HS-27A (cell line): ENCODE measurements around the gene FOSL1.

ENCODE experiments used
- DNase-seq: peaks from one replicate; pipeline ENCODE4 v3.0.0-alpha.2; 2012; ENCODE audit warnings: low read depth, missing footprints

FOSL1 gene

GRCh38 chr11:65919573-65920371, 19.6 kb upstream of the FOSL1 start:
- DNase-seq = no peak

DNA sequence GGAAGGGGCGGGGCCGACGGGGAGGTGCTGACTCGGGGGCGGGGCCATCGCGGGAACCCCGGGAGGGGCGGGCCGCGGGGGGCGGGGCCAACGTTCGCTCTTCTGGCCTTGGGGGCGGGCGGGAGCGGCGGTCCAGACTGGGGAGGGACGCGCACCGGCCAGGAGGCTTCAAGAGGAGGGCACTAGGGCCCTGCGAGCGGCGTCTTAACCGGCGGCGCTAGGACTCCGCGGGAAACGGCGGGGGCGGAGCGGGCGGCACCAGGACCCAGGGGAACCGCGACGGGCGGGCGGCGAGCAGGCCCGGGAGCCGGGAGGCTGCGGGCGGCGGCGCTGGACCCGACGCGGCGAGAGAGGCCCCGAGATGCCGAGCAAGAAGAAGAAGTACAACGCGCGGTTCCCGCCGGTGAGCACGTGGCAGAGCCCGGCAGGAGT, 19.0 kb upstream of the FOSL1 start, which contains the start of gene DRAP1:
Gene DRAP1, plus strand, starts transcription at position 286 of the 432 bp plus-strand sequence. Its CDS starts 76 bp downstream, at position 362.
- peak; percentile 87 for DNase-seq

- no peak for DNase-seq
Measured at GRCh38 chr11:65918211-65919140, 18.3 kb upstream of the FOSL1 start, which contains the start of gene C11orf68. C11orf68 (minus strand) TSS chr11:65919062; CDS start chr11:65919031, 31 bp downstream.

DNA sequence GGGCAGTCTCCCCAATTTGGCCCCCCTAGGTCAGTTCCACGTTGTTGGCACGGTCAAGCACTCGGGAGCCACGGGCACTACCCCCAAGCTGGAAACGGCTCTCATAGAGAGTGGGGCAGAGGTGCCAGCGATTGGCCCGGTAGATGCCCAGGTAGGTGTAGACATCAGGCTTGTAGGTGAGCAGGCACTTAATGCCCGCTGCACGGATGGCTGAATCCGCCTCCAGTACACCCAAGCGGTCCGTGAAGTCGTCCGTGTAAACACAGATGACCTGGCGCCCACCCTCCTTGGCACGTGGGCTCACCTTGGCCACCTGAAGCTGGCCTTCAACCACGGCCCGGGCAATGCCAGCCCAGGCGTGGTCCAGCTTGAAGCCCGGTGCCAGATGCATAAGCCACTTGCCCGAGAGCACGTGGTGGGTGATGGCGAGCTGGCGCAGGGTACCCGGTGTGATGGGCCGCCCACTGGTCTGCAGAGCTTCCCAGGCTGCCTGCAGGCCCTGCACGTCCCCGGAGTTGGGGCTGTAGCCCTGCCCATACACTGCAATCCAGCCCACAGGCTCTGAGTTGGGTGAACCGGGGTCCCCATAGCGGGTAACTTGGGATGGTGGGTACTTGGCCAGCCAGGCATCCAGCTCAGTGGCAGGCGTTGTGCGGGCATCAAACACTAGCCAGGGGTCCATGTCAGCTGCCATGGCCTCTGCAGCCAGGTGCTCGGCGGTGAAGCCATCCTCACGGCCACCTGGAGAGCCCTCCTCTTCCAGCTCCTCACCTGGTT, 17.4 kb upstream of the FOSL1 start:
- DNase-seq = no peak

GRCh38 chr11:65917077-65917433, 16.9 kb upstream of the FOSL1 start:
- DNase-seq = no peak

DNA sequence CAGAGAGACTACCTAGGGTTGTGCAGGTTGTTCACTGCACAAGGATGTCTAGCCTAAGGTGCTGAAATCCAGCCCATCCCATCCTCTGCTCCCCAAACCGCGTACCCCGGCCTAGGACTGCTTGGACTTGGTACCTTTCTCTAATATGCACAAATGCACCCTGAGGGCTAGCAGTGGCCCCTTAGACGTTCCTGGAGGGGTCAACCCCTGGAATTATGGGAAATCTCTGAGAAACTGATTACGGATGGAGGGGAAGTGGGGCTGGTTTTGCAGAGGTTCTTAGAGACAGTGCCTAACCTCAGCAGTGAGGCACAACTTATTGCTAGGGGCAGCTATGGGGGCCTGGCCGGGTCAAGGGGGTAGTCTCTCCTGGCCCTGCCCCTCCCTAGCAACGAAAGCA, 16.2 kb upstream of the FOSL1 start:
- DNase-seq = no peak

- DNase-seq = peak; percentile 99
Measured at GRCh38 chr11:65915821-65916251, 15.6 kb upstream of the FOSL1 start.

DNA sequence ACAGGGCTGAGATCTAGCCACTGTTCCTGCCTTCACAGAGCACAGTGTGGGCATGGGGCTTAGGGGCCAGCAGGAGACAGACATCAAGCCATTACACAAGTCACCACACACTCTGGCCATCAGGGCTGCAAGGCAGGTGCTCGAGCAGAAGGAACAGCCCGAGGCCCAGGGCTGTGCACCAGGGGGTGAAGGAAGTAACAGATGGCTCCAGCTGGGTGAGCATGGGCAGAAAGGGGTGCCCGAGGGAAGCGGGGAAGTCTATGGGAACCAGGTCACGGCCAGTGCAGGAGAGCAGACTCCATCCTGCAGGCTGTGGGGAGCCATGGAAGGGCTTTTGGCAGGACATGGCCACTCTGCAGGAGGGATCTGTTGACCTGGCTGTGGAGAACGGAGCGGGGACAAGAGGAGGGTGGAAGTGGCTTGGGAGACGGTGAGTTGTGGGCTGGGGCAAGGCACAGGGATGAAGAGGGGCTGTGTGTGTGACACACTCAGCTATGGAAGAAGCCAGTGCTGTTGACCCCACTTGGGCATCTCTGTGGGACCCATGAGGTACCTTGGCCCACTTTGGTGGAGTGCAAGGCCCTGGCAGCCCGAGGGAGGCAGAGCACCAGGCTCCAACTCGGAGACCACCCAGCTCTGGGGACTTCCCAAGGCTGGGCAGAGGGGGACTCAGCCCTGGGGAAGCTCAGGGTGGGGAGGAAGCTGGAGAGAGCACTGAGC, 15.1 kb upstream of the FOSL1 start:
- DNase-seq = no peak

DNA sequence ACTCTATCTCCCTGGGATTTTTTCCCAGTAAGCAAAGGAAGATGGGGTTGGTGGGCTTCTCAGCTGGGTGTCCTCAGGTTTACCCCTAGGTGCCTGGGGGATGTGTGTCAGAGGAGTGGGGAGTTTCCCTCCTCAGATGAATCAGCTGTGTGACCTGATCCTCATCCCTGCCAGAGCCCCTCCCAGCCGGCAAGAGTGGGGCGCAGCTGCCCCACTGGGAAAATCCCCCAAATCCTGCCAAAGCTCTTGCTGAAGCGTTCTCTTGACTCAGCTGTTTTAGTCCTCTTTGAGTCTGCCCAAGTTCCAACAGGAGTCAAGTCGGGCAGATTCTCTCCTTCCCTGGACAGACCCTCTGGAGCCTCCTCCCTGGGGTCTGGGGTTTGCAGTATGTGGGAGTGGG, 12.7 kb upstream of the FOSL1 start:
- DNase-seq = no peak

DNA sequence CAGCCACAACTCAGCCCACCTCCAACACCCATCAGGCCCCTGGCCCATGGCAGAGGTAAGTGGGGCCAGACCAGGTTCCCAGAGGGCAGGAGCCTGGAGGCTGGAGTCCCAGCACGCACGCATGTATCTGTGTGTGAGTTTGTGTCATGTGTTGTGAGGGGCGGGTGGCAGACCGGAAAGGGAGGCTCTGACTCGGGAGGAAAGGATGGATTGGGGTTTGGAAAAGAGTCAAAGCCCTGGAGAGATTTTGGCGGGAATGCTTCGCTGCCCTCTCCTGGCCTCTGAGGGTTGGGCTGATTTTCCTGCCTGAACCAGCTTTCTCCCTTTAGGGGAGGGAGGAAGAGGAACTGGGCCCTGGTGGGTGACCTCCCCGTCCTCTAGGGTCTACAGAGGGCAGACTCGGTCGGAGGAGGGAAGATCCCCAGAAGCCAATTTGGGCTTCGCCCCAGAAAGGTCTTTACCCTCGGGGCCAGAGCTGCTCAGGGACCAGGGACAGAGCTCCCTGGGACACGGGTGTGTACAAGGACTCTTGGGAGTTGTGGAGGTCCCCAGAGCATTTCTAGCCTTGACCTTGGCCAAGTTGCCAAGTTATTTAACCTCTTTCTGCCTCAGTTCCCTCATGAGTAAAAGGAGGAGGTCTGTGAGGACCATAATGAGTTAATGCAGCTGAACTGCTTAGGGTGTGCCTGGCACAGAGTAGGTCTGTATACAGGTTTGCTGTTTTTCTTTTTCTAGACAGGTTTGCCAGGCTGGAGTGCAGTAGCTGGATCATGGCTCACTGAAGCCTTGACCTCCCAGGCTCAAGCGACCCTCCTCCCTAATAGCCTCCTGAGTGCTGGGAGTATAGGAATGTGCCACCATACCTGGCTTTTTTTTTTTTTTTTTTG, 11.7 kb upstream of the FOSL1 start:
- peak; percentile 97 for DNase-seq

- DNase-seq = no peak
Measured at GRCh38 chr11:65907878-65908277, 7.7 kb upstream of the FOSL1 start.

DNA sequence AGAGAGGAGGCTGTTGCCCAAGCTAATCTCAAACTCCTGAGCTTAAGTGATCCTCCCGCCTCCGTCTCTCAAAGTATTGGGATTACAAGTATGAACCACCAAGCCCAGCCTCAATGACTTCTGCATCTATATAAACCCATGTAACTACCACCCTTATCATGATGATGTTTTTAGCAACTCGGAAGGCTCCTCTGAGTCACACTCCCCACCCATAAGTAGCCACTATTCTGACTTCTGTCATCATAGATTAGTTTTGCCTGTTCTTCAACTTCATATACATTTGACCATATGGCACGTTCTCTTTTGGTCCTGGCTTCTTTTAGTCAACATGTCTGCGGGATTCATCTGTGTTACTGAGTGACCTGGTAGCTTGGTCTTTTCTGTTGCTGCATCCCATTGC, 6.4 kb upstream of the FOSL1 start:
- no peak for DNase-seq

DNA sequence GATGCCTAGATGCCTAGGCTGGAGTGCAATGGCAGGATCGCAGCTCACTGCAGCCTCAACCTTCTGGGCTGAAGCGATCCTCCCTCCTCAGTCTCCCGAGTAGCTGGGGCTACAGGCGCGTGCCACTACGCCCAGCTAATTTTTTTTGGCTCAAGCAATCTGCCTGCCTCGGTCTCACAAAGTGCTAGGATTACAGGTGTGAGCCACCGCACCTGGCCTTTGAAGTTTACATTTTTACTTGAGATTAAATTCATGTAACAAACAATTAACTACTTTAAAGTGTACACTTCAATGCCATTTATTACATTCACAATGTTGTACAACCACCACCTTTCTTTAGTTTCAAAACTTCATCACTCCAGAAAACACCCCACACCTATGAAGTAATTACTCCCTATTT, 3.5 kb upstream of the FOSL1 start:
- no peak for DNase-seq

- DNase-seq = no peak
Measured at GRCh38 chr11:65903068-65903481, 2.9 kb upstream of the FOSL1 start.

DNA sequence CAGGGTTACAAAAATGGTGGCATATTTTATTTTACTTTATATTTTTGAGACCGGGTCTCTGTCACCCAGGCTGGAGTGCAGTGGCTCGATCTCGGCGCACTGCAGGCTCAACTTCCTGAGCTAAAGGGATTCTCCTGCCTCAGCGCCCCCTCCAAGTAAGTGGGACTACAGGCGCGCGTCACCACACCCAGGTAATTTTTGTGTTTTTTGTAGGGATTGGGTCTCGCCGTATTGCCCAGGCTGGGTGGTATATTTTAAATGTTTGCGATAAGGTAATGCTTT, 652 bp upstream of the FOSL1 start:
- DNase-seq = no peak

DNA sequence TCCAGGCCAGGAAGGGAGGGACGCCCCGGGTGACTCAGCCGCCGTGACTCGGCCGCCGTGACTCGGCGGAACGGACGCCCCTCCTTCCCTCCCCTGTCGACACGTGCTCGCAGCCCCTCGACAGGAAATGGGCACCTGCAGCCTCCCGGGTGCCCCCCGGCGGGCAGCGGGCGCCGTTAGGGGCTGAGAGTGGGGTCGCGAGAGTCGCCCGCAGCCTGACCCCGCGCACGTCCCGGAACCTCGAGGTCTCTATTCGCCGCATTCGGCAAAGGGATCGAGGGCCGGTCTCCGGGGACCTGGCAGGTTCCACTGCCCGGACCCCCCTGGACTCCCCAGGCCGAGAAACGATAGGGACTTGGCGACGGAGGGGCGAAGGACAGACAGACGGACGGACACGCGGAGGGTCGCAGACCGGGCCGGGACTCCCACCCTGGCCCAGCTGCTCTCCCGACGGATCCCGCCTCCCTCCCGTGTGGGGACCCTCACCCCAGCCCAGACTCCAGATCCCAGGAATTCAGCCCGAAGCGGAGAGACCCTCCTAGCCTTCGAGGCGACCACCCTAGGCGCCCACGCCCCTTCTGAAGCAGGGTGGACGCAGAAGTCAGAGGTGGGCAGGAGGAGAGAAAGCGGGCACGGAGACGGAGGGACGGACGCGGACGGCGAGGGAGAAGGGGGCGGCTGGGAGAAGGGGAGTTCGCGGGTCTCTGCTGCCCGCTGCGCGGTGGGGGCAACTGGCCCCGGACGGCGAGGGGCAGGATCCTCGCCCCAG, 648 bp downstream of the FOSL1 start:
- DNase-seq = no peak

GRCh38 chr11:65898656-65899355, 1.4 kb downstream of the FOSL1 start:
- no peak for DNase-seq

GRCh38 chr11:65897020-65897471, 3.1 kb downstream of the FOSL1 start:
- no peak for DNase-seq
